ENCODE results near the gene NEB.

GRCh38 chr2:151627353-151627752 lies 106.9 kb downstream of the NEB start:
- TF ChIP-seq RCOR1 (IDR thresholded peaks at IDR 0.05; ENCODE audit: low read depth, low read length) (no peak), CTCF (IDR thresholded peaks at IDR 0.05) (no peak), MYC (IDR thresholded peaks at IDR 0.05; ENCODE audit: borderline replicate concordance, low read length) (no peak), EP300 (IDR thresholded peaks at IDR 0.05) (no peak), HES2 (IDR thresholded peaks at IDR 0.05) (no peak), ESRRA (IDR thresholded peaks at IDR 0.05; ENCODE audit: borderline replicate concordance, low read length) (no peak), MAFK (IDR thresholded peaks at IDR 0.05; ENCODE audit: partially characterized antibody) (no peak), PBX3 (IDR thresholded peaks at IDR 0.05) (no peak)
